ENCODE results near the gene PELI1. TPM values are rescaled to one million over a fixed set of nuclear protein-coding genes. Genes with fewer than 3 reads are reported as not detected.
A peak's percentile ranks its signal among the peaks of the same experiment; 100 is the strongest.
"Not testable (repeated sequence)": the region's sequence is repeated elsewhere in the genome, so short reads cannot be mapped to it uniquely, and the experiment has no call there.

PELI1 gene
- total RNA-seq, 1 donor from 2014 or later = 31.5 TPM

GRCh38 chr2:64106481-64106880, 37.7 kb downstream of the PELI1 start:
- Mint-ChIP-seq H3K4me3 (ENCODE audit: unreplicated experiment) (no peak overlapping the region), H3K4me1 (ENCODE audit: unreplicated experiment) (peaks cover 5% of the 10 kb centered on the region), H3K27ac (ENCODE audit: unreplicated experiment) (no peak overlapping the region), H3K36me3 (ENCODE audit: unreplicated experiment) (peaks cover 22% of the 10 kb centered on the region), H3K27me3 (ENCODE audit: unreplicated experiment) (no peaks in the 10 kb centered on the region), H3K9me3 (ENCODE audit: unreplicated experiment) (no peaks in the 10 kb centered on the region)
- no peak for DNase-seq (ENCODE audit: extremely low spot score, unreplicated experiment)
- no peak for TF ChIP-seq CTCF (IDR thresholded peaks at IDR 0.05)

GRCh38 chr2:64105670-64106461, 38.4 kb downstream of the PELI1 start:
- no peaks in the 10 kb centered on the region for H3K9me3 Mint-ChIP-seq (ENCODE audit: unreplicated experiment)
- H3K4me1 Mint-ChIP-seq (ENCODE audit: unreplicated experiment) = peaks cover 8% of the 10 kb centered on the region
- TF ChIP-seq CTCF (IDR thresholded peaks at IDR 0.05) = no peak
- H3K36me3 Mint-ChIP-seq (ENCODE audit: unreplicated experiment) = peaks cover 19% of the 10 kb centered on the region
- no peak overlapping the region for H3K4me3 Mint-ChIP-seq (ENCODE audit: unreplicated experiment)
- no peak for DNase-seq (ENCODE audit: extremely low spot score, unreplicated experiment)
- H3K27ac Mint-ChIP-seq (ENCODE audit: unreplicated experiment) = peak overlapping the region; percentile 0
- H3K27me3 Mint-ChIP-seq (ENCODE audit: unreplicated experiment) = no peaks in the 10 kb centered on the region

- H3K27me3 Mint-ChIP-seq (ENCODE audit: unreplicated experiment) = no peaks in the 10 kb centered on the region
- no peak for TF ChIP-seq CTCF (IDR thresholded peaks at IDR 0.05)
- H3K27ac Mint-ChIP-seq (ENCODE audit: unreplicated experiment) = no peak overlapping the region
- no peak for DNase-seq (ENCODE audit: extremely low spot score, unreplicated experiment)
- peaks cover 8% of the 10 kb centered on the region for H3K4me1 Mint-ChIP-seq (ENCODE audit: unreplicated experiment)
- no peak overlapping the region for H3K4me3 Mint-ChIP-seq (ENCODE audit: unreplicated experiment)
- peaks cover 19% of the 10 kb centered on the region for H3K36me3 Mint-ChIP-seq (ENCODE audit: unreplicated experiment)
- no peaks in the 10 kb centered on the region for H3K9me3 Mint-ChIP-seq (ENCODE audit: unreplicated experiment)
Observed at GRCh38 chr2:64104933-64105332, 39.3 kb downstream of the PELI1 start.

- not testable (repeated sequence) for H3K27ac Mint-ChIP-seq (ENCODE audit: unreplicated experiment); H3K27me3 Mint-ChIP-seq (ENCODE audit: unreplicated experiment); H3K4me3 Mint-ChIP-seq (ENCODE audit: unreplicated experiment); H3K9me3 Mint-ChIP-seq (ENCODE audit: unreplicated experiment); DNase-seq (ENCODE audit: extremely low spot score, unreplicated experiment); H3K4me1 Mint-ChIP-seq (ENCODE audit: unreplicated experiment)
- H3K36me3 Mint-ChIP-seq (ENCODE audit: unreplicated experiment) = peaks cover 31% of the 10 kb centered on the region
Observed at GRCh38 chr2:64102736-64103135, 41.5 kb downstream of the PELI1 start.

GRCh38 chr2:64101141-64101591, 43.1 kb downstream of the PELI1 start:
- H3K4me3 Mint-ChIP-seq (ENCODE audit: unreplicated experiment) = no peak overlapping the region
- H3K36me3 Mint-ChIP-seq (ENCODE audit: unreplicated experiment) = peaks cover 37% of the 10 kb centered on the region

GRCh38 chr2:64100584-64100983, 43.6 kb downstream of the PELI1 start:
- peaks cover 40% of the 10 kb centered on the region for H3K36me3 Mint-ChIP-seq (ENCODE audit: unreplicated experiment)
- H3K27ac Mint-ChIP-seq (ENCODE audit: unreplicated experiment); DNase-seq (ENCODE audit: extremely low spot score, unreplicated experiment); H3K4me1 Mint-ChIP-seq (ENCODE audit: unreplicated experiment); H3K9me3 Mint-ChIP-seq (ENCODE audit: unreplicated experiment); H3K4me3 Mint-ChIP-seq (ENCODE audit: unreplicated experiment); H3K27me3 Mint-ChIP-seq (ENCODE audit: unreplicated experiment): not testable (repeated sequence)

More at GRCh38 chr2:64101141-64101591, 43.1 kb downstream of the PELI1 start:
- Mint-ChIP-seq H3K27me3 (ENCODE audit: unreplicated experiment) (no peaks in the 10 kb centered on the region), H3K4me1 (ENCODE audit: unreplicated experiment) (peaks cover 8% of the 10 kb centered on the region), H3K9me3 (ENCODE audit: unreplicated experiment) (peaks cover 2% of the 10 kb centered on the region), H3K27ac (ENCODE audit: unreplicated experiment) (no peak overlapping the region)
- no peak for TF ChIP-seq CTCF (IDR thresholded peaks at IDR 0.05)
- no peak for DNase-seq (ENCODE audit: extremely low spot score, unreplicated experiment)
